GM19463 (cell line): ENCODE results near the gene NLGN1.
A peak's percentile ranks its signal among the peaks of the same experiment; 100 is the strongest.
"Not testable (repeated sequence)": the region's sequence is repeated elsewhere in the genome, so short reads cannot be mapped to it uniquely, and the experiment has no call there.

Source experiments
- ATAC-seq: cut with Tn5 transposase; IDR thresholded peaks from one replicate; pipeline ENCODE4 v1.9.1; 2021; ENCODE audit warnings: mild to moderate bottlenecking, moderate library complexity; ENCODE audit not compliant: unreplicated experiment

The NLGN1 gene

DNA sequence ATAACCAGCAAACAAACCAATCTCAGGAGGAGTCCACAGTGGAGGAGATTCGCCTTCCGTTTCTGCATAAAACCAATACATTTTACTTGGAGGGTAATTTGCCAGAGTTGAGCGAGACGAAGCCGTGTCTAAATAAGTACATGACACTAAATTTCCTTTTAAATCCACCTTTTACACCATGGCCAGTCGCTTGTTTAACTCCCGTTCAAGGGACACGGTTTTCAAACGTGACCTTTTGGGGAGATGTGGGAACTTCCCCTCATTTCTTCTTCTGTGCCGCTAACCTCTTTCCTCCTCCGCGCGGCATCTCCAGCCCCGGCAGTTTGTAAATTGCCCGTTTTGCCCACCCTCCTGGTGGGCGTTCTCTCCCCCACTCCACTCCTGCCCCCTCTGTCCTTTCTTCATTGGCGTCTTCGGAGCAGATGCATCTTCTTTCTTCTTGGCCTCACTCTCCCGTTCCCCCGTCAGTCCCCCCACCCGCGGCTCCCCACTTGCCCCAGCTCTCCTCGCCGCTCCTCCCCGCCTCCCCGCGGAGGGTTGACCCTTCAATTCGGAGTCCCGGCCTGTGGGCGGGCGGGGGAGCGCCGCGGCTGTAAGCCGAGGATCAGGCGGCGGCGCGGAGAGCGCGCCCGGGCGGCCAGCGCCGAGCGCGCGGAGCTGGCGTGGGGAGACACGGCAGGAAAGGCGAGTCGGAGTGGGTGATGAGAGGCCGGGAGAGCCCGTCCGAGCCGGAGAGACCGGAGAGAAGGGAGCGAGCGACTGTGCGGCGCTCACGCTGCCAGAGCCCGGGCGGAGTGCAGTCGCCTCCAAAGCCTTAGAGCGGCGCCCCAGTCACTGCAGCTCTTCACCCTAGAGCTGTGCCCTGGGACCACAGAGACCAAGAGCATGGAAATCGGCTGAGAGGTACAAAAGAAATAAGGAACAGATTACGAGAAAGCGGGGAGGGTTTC, at the start of gene NLGN1:
Gene NLGN1 (plus strand): TSS at position 584 of the 950 bp plus-strand sequence.
- ATAC-seq, result no peak

- no peak for ATAC-seq
Observed at GRCh38 chr3:173351886-173352285, 45.7 kb upstream of the NLGN1 start.

DNA sequence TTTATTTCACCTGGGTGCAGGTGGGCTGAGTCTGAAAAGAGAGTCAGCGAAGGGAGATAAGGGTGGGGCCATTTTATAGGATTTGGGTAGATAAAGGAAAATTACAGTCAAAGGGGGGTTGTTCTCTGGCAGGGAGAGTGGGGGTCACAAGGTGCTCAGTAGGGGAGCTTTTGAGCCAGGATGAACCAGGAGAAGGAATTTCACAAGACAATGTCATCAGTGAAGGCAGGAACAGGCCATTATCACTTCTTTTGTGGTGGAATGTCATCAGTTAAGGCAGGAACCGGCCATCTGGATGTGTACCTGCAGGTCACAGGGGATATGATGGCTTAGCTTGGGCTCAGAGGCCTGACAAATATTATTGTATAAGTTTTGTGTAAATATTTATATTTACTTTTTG, 44.4 kb upstream of the NLGN1 start:
- ATAC-seq, result not testable (repeated sequence)

DNA sequence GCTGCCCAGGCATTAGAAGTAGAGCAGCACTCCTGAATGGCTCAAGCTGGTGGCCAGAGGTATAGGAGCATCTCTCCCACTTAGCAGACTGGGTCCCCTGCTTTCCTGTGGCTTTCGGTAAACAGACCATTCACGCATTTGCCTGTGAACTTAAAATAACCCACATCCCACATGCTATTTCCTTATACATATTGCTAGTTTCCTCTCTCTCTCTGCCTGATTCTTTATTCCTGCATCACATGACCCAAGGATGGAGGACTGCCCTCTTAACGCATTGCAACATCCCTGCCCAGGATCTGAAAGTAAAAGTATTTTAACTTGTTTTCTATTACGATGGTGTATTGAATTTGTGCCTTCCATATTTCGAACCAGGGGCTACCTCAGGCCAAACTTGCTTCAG, 43.4 kb upstream of the NLGN1 start:
- no peak for ATAC-seq

DNA sequence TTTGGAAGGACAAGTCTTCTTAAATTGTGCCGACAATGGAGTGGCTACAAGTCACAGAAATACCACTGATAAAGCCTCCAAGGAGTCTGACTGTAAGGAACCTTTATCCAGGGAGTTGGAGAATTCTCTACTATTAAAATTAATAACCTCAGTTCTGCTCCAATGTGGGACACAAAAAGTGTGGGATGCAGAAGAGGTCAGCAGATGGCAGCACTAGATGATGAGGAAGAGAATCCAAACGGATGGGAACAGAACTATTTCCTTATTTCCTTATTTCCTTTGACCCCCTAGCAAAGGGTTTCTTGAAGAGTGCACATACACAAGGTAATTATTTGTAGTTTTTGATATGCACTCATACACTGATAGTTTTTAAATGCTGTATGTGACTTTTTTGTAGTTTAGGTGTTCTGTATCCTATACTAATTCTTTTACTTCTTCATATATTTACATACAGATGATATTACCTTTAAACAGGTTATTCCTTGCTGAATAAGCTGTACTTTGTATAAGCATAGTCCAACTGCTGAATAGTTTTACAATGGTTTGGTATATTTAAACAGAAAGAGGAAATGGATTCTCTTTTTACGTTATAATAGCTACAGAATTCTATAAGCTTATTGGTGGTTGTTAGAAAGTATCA, 25.6 kb upstream of the NLGN1 start:
- no peak for ATAC-seq

DNA sequence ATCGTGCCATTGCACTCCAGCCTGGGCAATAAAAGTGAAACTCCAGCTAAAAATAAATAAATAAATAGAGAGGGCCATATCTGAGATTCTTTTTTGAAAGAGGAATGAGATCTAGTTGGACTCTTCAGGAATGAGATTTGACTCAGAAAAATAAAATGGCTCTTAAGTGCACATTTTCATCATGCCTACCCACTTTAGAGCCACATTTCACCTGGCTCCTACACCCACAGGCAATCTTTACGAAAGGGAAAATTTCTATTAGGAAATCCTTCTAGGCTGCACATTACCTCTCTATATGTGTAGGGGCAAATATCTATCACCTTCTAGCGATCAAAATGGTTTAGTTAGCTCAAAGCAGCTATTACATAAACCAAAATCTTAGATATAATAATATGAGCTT, 16.9 kb upstream of the NLGN1 start:
- ATAC-seq, result no peak

GRCh38 chr3:173381936-173382335, 15.6 kb upstream of the NLGN1 start:
- ATAC-seq, result not testable (repeated sequence)

- peak; percentile 33 for ATAC-seq
Observed at GRCh38 chr3:173395073-173395411, 2.5 kb upstream of the NLGN1 start.

GRCh38 chr3:173395412-173396181, 1.9 kb upstream of the NLGN1 start:
- peak; percentile 90 for ATAC-seq

DNA sequence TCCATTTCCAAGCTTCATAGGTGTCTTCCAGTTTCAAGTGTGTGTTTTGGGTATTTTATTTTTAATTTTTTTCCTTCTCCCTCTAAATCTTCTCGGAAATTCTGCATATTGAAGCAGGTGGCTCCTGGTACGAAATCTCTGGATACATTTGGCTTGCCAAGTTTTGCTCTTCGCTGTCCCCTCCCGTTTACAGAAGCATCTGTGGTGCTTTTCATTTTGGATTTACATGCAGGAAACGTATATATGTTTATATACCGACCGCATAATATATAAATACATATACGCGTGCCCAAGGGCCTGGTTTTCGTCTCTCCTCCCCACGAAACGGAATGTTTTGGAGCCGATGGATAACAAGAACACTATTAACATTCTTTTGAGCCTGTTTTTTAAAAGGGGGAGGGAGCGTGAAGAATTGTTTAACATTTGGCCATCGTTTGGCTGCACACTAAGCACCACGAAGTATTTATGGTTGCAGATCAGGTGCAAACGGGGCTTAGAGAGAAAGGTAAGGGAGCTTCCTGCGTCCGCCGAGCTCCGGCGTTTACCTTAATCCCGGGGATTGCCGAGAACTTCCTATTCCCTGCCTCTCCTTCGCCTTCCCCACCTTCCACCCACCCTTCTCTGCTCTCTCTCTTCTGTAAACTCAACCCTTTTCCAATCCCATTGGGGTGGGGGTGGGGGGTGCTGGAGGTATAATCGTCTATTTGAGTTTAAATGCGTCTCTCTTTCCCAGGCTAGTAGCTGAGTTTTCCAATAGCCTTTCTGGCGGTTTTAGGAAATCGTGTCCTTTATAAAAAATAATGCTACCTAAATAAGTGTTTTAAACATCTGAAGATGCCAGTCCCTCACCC, 1.1 kb upstream of the NLGN1 start:
- no peak for ATAC-seq

DNA sequence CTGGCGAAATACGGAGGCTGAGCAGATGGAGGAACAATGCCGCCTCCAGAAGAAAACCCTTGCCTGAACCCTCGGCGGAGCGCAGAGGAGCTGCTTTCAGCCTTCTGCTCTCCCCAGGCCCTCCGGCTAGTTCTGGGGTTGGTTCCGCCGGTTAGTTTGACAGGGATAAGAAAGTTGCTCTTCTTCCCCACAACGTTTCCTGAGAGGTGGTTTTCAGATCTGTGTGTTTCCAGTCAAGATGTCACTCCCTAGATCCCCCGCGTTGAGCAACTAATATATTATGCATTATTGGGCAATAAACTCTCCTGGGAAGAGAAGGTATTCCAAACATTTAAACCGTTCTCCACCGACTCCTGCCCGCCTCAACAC, 551 bp downstream of the NLGN1 start:
- ATAC-seq, result no peak

DNA sequence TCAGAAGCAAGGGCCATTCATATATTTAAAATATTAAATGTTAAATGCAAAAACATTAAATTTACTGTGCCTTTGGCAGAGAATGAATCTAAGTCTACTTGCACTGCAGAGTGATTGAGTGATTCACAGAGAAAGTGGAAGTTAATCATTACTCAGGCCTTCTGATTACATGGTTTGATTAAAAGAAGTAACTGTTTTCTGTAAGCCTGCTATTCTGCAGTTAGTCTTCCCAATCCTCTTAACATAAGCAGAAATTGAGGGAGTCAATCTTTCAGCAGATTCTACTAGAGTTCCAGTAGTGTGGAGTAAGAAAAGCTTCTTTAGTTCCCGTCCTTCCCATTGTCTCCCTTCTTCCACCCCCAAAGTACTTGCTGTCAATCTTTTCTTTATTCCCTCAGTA, 1.5 kb downstream of the NLGN1 start:
- no peak for ATAC-seq

GRCh38 chr3:173401369-173401768, 3.8 kb downstream of the NLGN1 start:
- ATAC-seq, result no peak

GRCh38 chr3:173402656-173403055, 5.1 kb downstream of the NLGN1 start:
- ATAC-seq, result no peak

DNA sequence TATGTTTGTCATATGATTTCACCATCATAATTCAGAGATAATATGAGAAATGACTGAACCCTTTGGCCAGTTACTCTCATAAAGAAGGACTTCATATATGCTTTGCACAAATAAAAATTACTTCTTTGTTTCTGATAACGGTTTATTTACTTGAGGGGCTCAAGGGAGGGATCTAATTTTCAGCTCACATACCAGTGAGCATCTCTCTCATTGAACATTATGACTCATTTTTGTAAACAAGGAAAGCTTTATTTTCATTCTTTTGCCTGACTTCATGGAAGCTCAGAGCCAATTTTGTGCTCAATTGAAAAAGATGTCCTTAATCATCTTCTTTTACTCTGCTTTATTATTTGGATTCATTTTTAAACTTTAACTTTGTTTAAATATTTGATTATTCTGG, 5.8 kb downstream of the NLGN1 start:
- no peak for ATAC-seq

DNA sequence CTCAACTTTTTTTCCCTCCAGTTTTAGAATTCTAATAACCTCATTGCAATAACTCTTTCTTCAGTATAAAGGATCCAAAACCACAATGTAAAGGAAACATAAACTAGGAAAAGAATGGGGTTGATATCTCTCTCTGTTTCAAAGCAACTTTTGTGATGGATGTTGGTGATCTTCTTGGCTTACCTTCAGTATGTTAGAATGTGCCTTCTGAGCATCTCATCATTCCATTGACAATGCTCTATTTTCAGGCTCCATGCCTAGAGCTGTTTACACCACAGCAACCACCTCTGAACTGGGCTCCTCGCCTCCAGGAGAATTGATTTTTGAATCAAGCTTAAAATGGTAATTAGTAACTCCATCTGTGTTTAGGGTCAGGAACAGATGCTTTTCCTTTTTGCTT, 6.6 kb downstream of the NLGN1 start:
- ATAC-seq, result no peak

DNA sequence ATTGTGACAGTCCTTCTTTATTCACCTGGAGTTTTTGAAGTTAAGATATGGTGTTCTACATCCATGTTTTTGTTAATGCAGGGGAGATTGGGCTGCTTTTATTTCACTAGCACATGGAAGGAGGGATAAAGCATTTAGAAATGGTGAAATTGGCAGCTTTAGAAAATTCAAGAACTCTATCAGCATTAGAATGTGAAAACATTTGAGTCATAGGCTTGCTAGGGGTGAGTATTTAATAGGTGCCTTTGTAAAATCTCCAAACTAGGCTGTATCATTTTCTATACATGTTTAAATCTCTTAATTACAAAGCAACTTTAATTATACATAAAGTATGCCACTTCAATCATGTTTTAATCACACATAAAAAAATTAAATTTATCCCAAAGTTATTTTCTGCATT, 12.9 kb downstream of the NLGN1 start:
- ATAC-seq, result no peak

- no peak for ATAC-seq
Observed at GRCh38 chr3:173410849-173411248, 13.3 kb downstream of the NLGN1 start.

DNA sequence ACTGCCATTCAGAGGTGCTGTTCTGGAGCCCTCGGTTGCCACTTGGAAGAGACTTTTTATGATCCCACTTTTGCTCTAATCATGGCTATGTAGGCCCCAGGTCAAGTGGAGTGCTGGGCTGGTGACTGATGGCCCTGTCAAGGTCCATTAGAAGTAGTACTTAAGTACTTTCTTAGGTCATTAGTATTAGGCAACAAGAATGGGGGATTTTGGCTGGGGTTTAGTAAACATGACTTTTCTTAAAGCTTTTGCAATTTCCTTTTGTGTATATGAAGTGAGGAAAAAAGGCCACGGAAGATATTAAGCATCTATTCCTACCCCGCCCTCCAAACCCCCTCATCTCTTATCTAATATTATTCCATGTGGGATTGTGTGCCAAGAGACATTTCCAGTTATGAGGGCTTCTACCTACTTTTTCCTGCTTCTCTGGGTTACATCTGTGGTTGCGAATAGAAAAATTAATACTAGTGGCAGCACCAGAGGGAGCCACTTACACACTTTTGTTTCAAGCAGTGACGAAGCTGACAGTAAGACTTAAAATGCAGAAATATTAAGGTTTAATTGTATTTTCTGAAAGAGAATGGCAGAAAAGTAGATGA, 13.9 kb downstream of the NLGN1 start:
- ATAC-seq, result no peak

DNA sequence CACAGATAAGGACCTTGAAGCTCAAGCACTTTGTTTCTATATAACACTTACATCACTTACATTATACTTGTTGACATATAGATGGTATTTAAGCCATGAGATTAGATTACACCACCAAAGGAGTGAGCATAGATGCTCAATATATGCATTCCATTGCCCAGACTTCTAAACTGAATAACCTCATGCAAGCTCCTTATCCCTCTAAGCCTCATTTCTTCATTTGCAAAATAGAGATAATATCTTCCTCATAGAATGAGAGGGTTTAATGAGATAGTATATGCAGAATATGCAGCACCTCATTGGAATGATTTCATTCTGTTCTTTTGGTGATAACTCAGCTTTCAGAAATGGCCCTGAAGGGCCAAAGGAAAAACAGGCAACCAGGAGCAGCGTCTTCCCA, 18.5 kb downstream of the NLGN1 start:
- ATAC-seq, result no peak
